PC-3 (cell line): Measurements from ENCODE around the gene CCDC14. TPM values are rescaled to one million over a fixed set of nuclear protein-coding genes. Genes with fewer than 3 reads are reported as not detected.

Source experiments
- ATAC-seq: fragments of 200-7000 bp; cut with Tn5 transposase; 2 replicates; pipeline ENCODE4 v1.9.1; 2020; ENCODE audit warnings: mild to moderate bottlenecking, moderate library complexity
- BruUV-seq: library from RNA; stranded (reverse); fragments of 400-500 nt; replicated peaks from 2 replicates; lab custom pipeline; 2021; lab: Mats Ljungman, UMichigan
- CTCF ChIA-PET: fragments of 300-600 bp; sonication (Branson Sonifier 250); formaldehyde crosslinking; loops from one replicate; lab custom pipeline; 2022; ENCODE audit warnings: antibody characterized with exemption; lab: Charles Lee
- POLR2A ChIA-PET: fragments of 300-600 bp; sonication (Branson Sonifier 250); formaldehyde crosslinking; loops from one replicate; lab custom pipeline; 2022; ENCODE audit warnings: antibody characterized with exemption; ENCODE audit not compliant: unreplicated experiment; lab: Charles Lee
- DNase-seq: peaks from one replicate; pipeline ENCODE4 v3.0.0-alpha.2; 2015
- H2AFZ ChIP-seq: fragments of 300-600 bp; sonication (generic); 2 replicates; pipeline ENCODE4 v1.6.0; 2016; ENCODE audit warnings: antibody characterized with exemption, low read length
- H3F3A ChIP-seq: fragments of 300-600 bp; sonication (generic); one replicate; pipeline ENCODE4 v1.6.0; 2017; ENCODE audit warnings: antibody characterized with exemption, low read length, control low read depth, mild to moderate bottlenecking; ENCODE audit not compliant: unreplicated experiment
- H3K27ac ChIP-seq: fragments of 300-600 bp; sonication (generic); 2 replicates; pipeline ENCODE4 v1.5.1; 2016; ENCODE audit warnings: mild to moderate bottlenecking, low read length
- H3K27me3 ChIP-seq: fragments of 300-600 bp; sonication (generic); 2 replicates; pipeline ENCODE4 v1.6.1; 2016; ENCODE audit warnings: low read length, mixed read lengths
- H3K36me3 ChIP-seq: fragments of 300-600 bp; sonication (generic); 2 replicates; pipeline ENCODE4 v1.6.1; 2016; ENCODE audit warnings: low read depth, mixed run types, low read length, mixed read lengths
- H3K4me1 ChIP-seq: fragments of 300-600 bp; sonication (generic); 2 replicates; pipeline ENCODE4 v1.5.1; 2016; ENCODE audit warnings: low read length; ENCODE audit not compliant: insufficient read depth
- H3K4me2 ChIP-seq: fragments of 300-600 bp; sonication (generic); 2 replicates; pipeline ENCODE4 v1.6.0; 2016; ENCODE audit warnings: low read length
- H3K4me3 ChIP-seq: fragments of 300-600 bp; sonication (generic); 2 replicates; pipeline ENCODE4 v1.5.1; 2016; ENCODE audit warnings: mild to moderate bottlenecking, low read length, mixed read lengths
- H3K79me2 ChIP-seq: fragments of 300-600 bp; sonication (generic); 2 replicates; pipeline ENCODE4 v1.6.1; 2017; ENCODE audit warnings: low read length, mixed read lengths
- H3K9ac ChIP-seq: fragments of 300-600 bp; sonication (generic); 2 replicates; pipeline ENCODE4 v1.6.0; 2016; ENCODE audit warnings: mild to moderate bottlenecking, low read length
- H3K9me2 ChIP-seq: fragments of 300-600 bp; sonication (generic); replicated peaks from 2 replicates; pipeline ENCODE4 v1.6.1; 2016; ENCODE audit warnings: mixed run types, low read length, mixed read lengths
- H3K9me3 ChIP-seq: fragments of 300-600 bp; sonication (generic); 2 replicates; pipeline ENCODE4 v1.6.1; 2016; ENCODE audit warnings: low read length, mixed read lengths
- H4K20me1 ChIP-seq: fragments of 300-600 bp; sonication (generic); 2 replicates; pipeline ENCODE4 v1.6.1; 2016; ENCODE audit warnings: low read length, mixed read lengths
- EZH2 ChIP-seq: fragments of 300-600 bp; sonication (generic); IDR thresholded peaks from one replicate; pipeline ENCODE4 v1.6.1; 2017; ENCODE audit warnings: antibody characterized with exemption, mild to moderate bottlenecking, low read length; ENCODE audit not compliant: unreplicated experiment
- EZH2phosphoT487 ChIP-seq: fragments of 300-600 bp; sonication (generic); IDR thresholded peaks from 2 replicates; pipeline ENCODE4 v1.6.1; 2018; ENCODE audit warnings: mild to moderate bottlenecking, antibody characterized with exemption, low read length, borderline replicate concordance
- intact Hi-C: fragments of 100-400 bp; cut with micrococcal nuclease; formaldehyde crosslinking; loops from 2 replicates; pipeline ENCODE4 v1.9.0; 2023
- total RNA-seq: library from RNA; depleted of rRNA; stranded (reverse); fragments of >200 nt; gene quantifications from 2 replicates; pipeline ENCODE4 v1.2.3, GENCODE V29; 2014
- TF ChIP-seq, protein P1 (sequence below): fragments of 300-600 bp; sonication (generic); conservative IDR thresholded peaks from 2 replicates; pipeline ENCODE4 v1.5.1; 2017; ENCODE audit warnings: antibody characterized with exemption, low read depth, mild to moderate bottlenecking, low read length

The CCDC14 gene
- total RNA-seq, 1 experiment from 2014 or later: 62.6 TPM

DNA sequence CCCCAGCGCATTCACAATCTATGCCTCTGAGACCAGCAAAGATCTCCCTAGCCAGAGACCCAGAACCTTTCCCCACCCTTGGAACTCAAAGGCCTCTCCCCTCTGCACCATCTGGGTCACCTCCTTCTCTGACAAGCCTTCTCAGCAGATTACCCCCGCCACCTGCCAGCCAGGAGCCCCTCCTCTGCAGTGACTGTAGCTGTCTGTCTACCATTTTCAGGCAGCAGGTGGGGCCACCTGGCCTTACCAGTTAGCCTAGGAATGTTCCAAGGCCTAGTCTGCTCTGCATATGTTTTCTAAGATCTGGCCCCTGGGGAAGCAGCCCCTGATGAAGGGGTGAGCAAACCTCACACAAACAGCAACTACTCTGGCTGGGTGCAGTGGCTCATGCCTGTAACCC, 79.3 kb downstream of the CCDC14 start:
- Histone ChIP-seq H3K4me3 (no peak overlapping the region), H3K36me3 (no peaks in the 10 kb centered on the region), H2AFZ (no peak overlapping the region), H3K4me2 (no peak overlapping the region), H3F3A (no peaks in the 10 kb centered on the region), H3K9ac (no peak overlapping the region), H4K20me1 (no peaks in the 10 kb centered on the region), H3K27ac (no peak overlapping the region), H3K27me3 (no peaks in the 10 kb centered on the region), H3K79me2 (no peaks in the 10 kb centered on the region), H3K9me3 (no peaks in the 10 kb centered on the region), H3K9me2 (no peaks in the 10 kb centered on the region), H3K4me1 (peaks cover 8% of the 10 kb centered on the region)
- ATAC-seq (no peak), DNase-seq (no peak)
- no peak for TF ChIP-seq EZH2phosphoT487
- no peak for TF ChIP-seq EZH2
- TF ChIP-seq, protein P1, sequence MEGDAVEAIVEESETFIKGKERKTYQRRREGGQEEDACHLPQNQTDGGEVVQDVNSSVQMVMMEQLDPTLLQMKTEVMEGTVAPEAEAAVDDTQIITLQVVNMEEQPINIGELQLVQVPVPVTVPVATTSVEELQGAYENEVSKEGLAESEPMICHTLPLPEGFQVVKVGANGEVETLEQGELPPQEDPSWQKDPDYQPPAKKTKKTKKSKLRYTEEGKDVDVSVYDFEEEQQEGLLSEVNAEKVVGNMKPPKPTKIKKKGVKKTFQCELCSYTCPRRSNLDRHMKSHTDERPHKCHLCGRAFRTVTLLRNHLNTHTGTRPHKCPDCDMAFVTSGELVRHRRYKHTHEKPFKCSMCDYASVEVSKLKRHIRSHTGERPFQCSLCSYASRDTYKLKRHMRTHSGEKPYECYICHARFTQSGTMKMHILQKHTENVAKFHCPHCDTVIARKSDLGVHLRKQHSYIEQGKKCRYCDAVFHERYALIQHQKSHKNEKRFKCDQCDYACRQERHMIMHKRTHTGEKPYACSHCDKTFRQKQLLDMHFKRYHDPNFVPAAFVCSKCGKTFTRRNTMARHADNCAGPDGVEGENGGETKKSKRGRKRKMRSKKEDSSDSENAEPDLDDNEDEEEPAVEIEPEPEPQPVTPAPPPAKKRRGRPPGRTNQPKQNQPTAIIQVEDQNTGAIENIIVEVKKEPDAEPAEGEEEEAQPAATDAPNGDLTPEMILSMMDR: no peak
- no TSS peak for BruUV-seq
- intact Hi-C loops: loop anchor here (5.0 kb wide), 2 partner anchors 124 to 149 kb away; no protein-coding TSS in a partner anchor
- ChIA-PET POLR2A (no interaction called here), CTCF (interaction anchor here (0.6 kb wide), 1 partner anchor 158 kb away, joined by 3 read pairs; no protein-coding TSS in a partner anchor)

DNA sequence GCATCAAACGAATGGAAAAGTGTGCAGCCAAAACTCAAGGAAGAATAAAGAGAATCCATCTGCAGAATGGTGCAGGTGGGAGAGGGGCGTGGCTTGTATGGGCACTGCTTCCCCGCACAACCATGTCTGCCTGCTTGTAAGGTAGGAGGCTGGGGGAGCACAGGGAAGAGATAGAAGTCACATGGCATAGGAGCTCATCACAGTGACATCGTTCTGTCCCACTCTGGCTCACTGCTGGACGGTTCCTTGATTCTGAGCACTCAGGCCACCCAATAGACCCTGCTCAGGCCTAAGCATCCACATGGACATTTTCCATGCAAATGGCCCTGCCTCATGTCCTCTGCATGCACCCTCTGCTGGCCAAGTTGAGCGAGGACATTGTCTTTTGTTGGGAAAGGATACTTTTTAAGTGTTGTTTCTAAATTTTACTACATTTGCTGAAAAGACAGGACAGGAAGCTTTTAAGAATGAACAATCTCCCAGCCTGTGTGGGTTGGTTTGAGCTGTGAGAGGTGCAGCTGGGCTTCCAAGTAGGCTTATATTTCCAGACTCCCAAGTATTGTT, 79.9 kb downstream of the CCDC14 start:
- Histone ChIP-seq H3K79me2 (no peaks in the 10 kb centered on the region), H4K20me1 (no peaks in the 10 kb centered on the region), H3K27ac (no peak overlapping the region), H3K4me3 (no peak overlapping the region), H3K27me3 (no peaks in the 10 kb centered on the region), H3K4me1 (peaks cover 8% of the 10 kb centered on the region), H3K9me2 (no peaks in the 10 kb centered on the region), H3K9me3 (no peaks in the 10 kb centered on the region), H3K36me3 (no peaks in the 10 kb centered on the region), H2AFZ (no peak overlapping the region), H3K9ac (no peak overlapping the region), H3K4me2 (no peak overlapping the region), H3F3A (no peaks in the 10 kb centered on the region)
- ChIA-PET CTCF (interaction anchor here (0.6 kb wide), 1 partner anchor 157 kb away, joined by 3 read pairs; no protein-coding TSS in a partner anchor), POLR2A (no interaction called here)
- peak; percentile 64 for DNase-seq
- BruUV-seq: no TSS peak
- TF ChIP-seq, protein P1: peak; percentile 83
- TF ChIP-seq EZH2 (no peak), EZH2phosphoT487 (no peak)
- intact Hi-C loops: loop anchor here (5.0 kb wide), 2 partner anchors 124 to 149 kb away; no protein-coding TSS in a partner anchor
- peak; percentile 18 for ATAC-seq

DNA sequence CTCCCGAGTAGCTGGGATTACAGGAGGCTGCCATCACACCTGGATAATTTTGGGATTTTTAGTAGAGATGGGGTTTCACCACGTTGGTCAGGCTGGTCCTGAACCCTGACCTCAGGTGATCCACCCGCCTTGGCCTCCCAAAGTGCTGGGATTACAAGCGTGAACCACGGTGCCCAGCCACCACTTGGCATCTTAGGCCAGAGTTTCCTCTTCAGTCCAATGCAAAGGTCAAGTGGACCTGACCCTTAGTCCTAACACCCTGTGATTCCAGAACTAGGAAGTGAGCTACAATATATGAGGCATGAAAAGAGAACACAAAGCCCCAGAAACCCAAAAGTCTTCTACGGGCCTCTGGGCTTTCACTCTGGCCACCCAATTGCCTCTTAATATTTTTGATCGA, 82.2 kb downstream of the CCDC14 start:
- no peak overlapping the region for H3K9ac ChIP-seq
- no peak for DNase-seq

More for the DNA sequence above, 82.2 kb downstream of the CCDC14 start:
- Histone ChIP-seq H3K9me2 (no peaks in the 10 kb centered on the region), H3K27ac (no peak overlapping the region), H3K4me3 (no peak overlapping the region), H3K4me1 (peaks cover 3% of the 10 kb centered on the region; the same call in 1 of the 2 replicates), H2AFZ (no peak overlapping the region), H3F3A (no peaks in the 10 kb centered on the region), H3K27me3 (no peaks in the 10 kb centered on the region), H3K4me2 (no peak overlapping the region), H3K9me3 (no peaks in the 10 kb centered on the region), H3K79me2 (no peaks in the 10 kb centered on the region), H4K20me1 (no peaks in the 10 kb centered on the region), H3K36me3 (no peaks in the 10 kb centered on the region)
- CTCF ChIA-PET: no interaction called here
- BruUV-seq: no TSS peak
- POLR2A ChIA-PET: no interaction called here
- intact Hi-C loops: loop anchor here (10.0 kb wide), 1 partner anchor 224 kb away; no protein-coding TSS in a partner anchor
- no peak for ATAC-seq
- TF ChIP-seq EZH2 (no peak), EZH2phosphoT487 (no peak)
- TF ChIP-seq, protein P1: no peak
